SK-N-SH (cell line): Measurements from ENCODE around the gene OSBP2. TPM values are rescaled to one million over a fixed set of nuclear protein-coding genes. Genes with fewer than 3 reads are reported as not detected.

Source experiments
- CTCF ChIA-PET: fragments of 300-600, 350-600 bp; formaldehyde crosslinking; extraction: SDS; loops from one replicate; lab custom pipeline; 2021; lab: Yijun Ruan, JAX
- POLR2A ChIA-PET: fragments of 350-600 bp; sonication (Branson Sonifier 250); formaldehyde crosslinking; extraction: SDS; loops from one replicate; lab custom pipeline; 2020; ENCODE audit warnings: antibody characterized with exemption, inconsistent platforms; lab: Yijun Ruan, JAX
- DNase-seq: peaks from one replicate; pipeline ENCODE4 v3.0.0; 2012
- H2AFZ ChIP-seq: fragments of 200-600 bp; sonication (generic); 2 replicates; pipeline ENCODE4 v1.8.1; 2016; ENCODE audit warnings: antibody characterized with exemption, mild to moderate bottlenecking, low read depth
- H3F3A ChIP-seq: fragments of 200-600 bp; sonication (generic); replicated peaks from 2 replicates; pipeline ENCODE3; 2016; ENCODE audit warnings: antibody characterized with exemption, mild to moderate bottlenecking; ENCODE audit not compliant: insufficient read depth
- H3K27ac ChIP-seq, 2 experiments: fragments of 200-500 bp in 1 of 2; fragments of 200-600 bp in 1 of 2; sonication (Bioruptor generic) in 1 of 2; sonication (generic), shearing (Covaris generic) in 1 of 2; 2 replicates each; pipeline versions ENCODE4 v1.5.1 to v1.6.1; 2014 to 2016; ENCODE audit warnings: low read depth in 2 of 2, inconsistent platforms in 1 of 2, low read length in 1 of 2, mild to moderate bottlenecking in 1 of 2, mixed read lengths in 1 of 2
- H3K27me3 ChIP-seq: fragments of 200-600 bp; sonication (generic), shearing (Covaris generic); 2 replicates; pipeline ENCODE4 v1.6.1; 2016; ENCODE audit warnings: mixed run types; ENCODE audit not compliant: insufficient read depth
- H3K36me3 ChIP-seq, 2 experiments: fragments of 200-500 bp in 1 of 2; fragments of 200-600 bp in 1 of 2; sonication (Bioruptor generic) in 1 of 2; sonication (generic) in 1 of 2; replicated peaks in 1 of 2; 2 replicates each; pipeline versions ENCODE3 to v1.5.1; 2014 to 2016; ENCODE audit warnings: low read length in 1 of 2, mild to moderate bottlenecking in 1 of 2; ENCODE audit not compliant: insufficient read depth in 2 of 2, control insufficient read depth in 1 of 2
- H3K4me1 ChIP-seq, 2 experiments: fragments of 200-500 bp in 1 of 2; fragments of 200-600 bp in 1 of 2; sonication (Bioruptor generic) in 1 of 2; sonication (generic), shearing (Covaris generic) in 1 of 2; 2 replicates each; pipeline versions ENCODE4 v1.5.1 to v1.6.1; 2014 to 2016; ENCODE audit warnings: low read depth in 1 of 2, low read length in 1 of 2, mixed run types in 1 of 2; ENCODE audit not compliant: insufficient read depth in 2 of 2, control insufficient read depth in 1 of 2
- H3K4me2 ChIP-seq: fragments of 200-600 bp; sonication (generic), shearing (Covaris generic); 2 replicates; pipeline ENCODE4 v1.6.1; 2017; ENCODE audit warnings: mixed run types
- H3K4me3 ChIP-seq, 2 experiments: fragments of 200-500 bp in 1 of 2; fragments of 200-600 bp in 1 of 2; sonication (Bioruptor generic) in 1 of 2; sonication (generic), shearing (Covaris generic) in 1 of 2; 2 replicates each; pipeline versions ENCODE4 v1.5.1 to v1.8.1; 2014 to 2016; ENCODE audit warnings: low read depth in 2 of 2, inconsistent platforms in 1 of 2, low read length in 1 of 2, mild to moderate bottlenecking in 1 of 2, mixed read lengths in 1 of 2, moderate library complexity in 1 of 2
- H3K79me2 ChIP-seq: fragments of 200-600 bp; sonication (generic); 2 replicates; pipeline ENCODE4 v1.8.1; 2017; ENCODE audit warnings: mild to moderate bottlenecking; ENCODE audit not compliant: insufficient read depth
- H3K9ac ChIP-seq: fragments of 200-600 bp; sonication (generic); 2 replicates; pipeline ENCODE4 v1.6.1; 2017; ENCODE audit warnings: mixed run types
- H3K9me2 ChIP-seq: fragments of 200-600 bp; sonication (generic); 2 replicates; pipeline ENCODE4 v1.6.1; 2017; ENCODE audit warnings: mixed run types
- H3K9me3 ChIP-seq: fragments of 200-600 bp; sonication (generic); 2 replicates; pipeline ENCODE4 v1.6.1; 2017; ENCODE audit warnings: mixed run types, mild to moderate bottlenecking, moderate library complexity
- H4K20me1 ChIP-seq: fragments of 200-600 bp; sonication (generic); 2 replicates; pipeline ENCODE4 v1.6.1; 2017; ENCODE audit warnings: mild to moderate bottlenecking, mixed run types; ENCODE audit not compliant: insufficient read depth
- CHD2 ChIP-seq: fragments of 150-350 bp; IDR thresholded peaks from 2 replicates; pipeline ENCODE4 v1.6.1; 2018; ENCODE audit warnings: low read length; ENCODE audit not compliant: partially characterized antibody
- EP300 ChIP-seq, 2 experiments: IDR thresholded peaks; 2 replicates each; pipeline versions ENCODE4 v1.4.0 to v1.6.1; 2012; ENCODE audit warnings: borderline replicate concordance in 1 of 2, low read depth in 1 of 2, low read length in 1 of 2
- EZH2phosphoT487 ChIP-seq: fragments of 200-600 bp; sonication (generic); IDR thresholded peaks from 2 replicates; pipeline ENCODE4 v1.6.1; 2017; ENCODE audit warnings: low read depth, mixed run types, mild to moderate bottlenecking, antibody characterized with exemption, moderate library complexity, borderline replicate concordance
- FOSL2 ChIP-seq: IDR thresholded peaks from 2 replicates; pipeline ENCODE4 v1.4.0; 2012; ENCODE audit warnings: low read depth, mild to moderate bottlenecking, moderate library complexity, borderline replicate concordance
- FOXJ3 ChIP-seq: sonication (generic); formaldehyde crosslinking; IDR thresholded peaks from 2 replicates; pipeline ENCODE4 v1.5.1; 2020; ENCODE audit warnings: mild to moderate bottlenecking, missing genetic modification reagents
- FOXM1 ChIP-seq: IDR thresholded peaks from 2 replicates; pipeline ENCODE4 v1.4.0; 2012; ENCODE audit warnings: low read depth, mild to moderate bottlenecking
- JUND ChIP-seq: IDR thresholded peaks from 2 replicates; pipeline ENCODE4 v1.4.0; 2012
- MEF2A ChIP-seq: IDR thresholded peaks from 2 replicates; pipeline ENCODE4 v1.4.0; 2012; ENCODE audit warnings: low read depth, borderline replicate concordance
- MXI1 ChIP-seq: IDR thresholded peaks from 2 replicates; pipeline ENCODE4 v1.6.1; 2012; ENCODE audit warnings: mild to moderate bottlenecking, low read depth, low read length, improper control_type of control experiment
- NFIC ChIP-seq: IDR thresholded peaks from 2 replicates; pipeline ENCODE4 v1.4.0; 2012; ENCODE audit warnings: borderline replicate concordance
- NRF1 ChIP-seq: IDR thresholded peaks from 2 replicates; pipeline ENCODE4 v1.6.1; 2012; ENCODE audit warnings: low read depth, mild to moderate bottlenecking, low read length
- RAD21 ChIP-seq: IDR thresholded peaks from 2 replicates; pipeline ENCODE4 v1.6.1; 2012; ENCODE audit warnings: mild to moderate bottlenecking, low read length
- RCOR1 ChIP-seq: fragments of 150-350 bp; IDR thresholded peaks from 2 replicates; pipeline ENCODE4 v1.6.1; 2017; ENCODE audit warnings: antibody characterized with exemption, low read length
- RFX5 ChIP-seq: IDR thresholded peaks from 2 replicates; pipeline ENCODE4 v1.6.1; 2012; ENCODE audit warnings: mild to moderate bottlenecking, improper control_type of control experiment, low read length
- RXRA ChIP-seq: IDR thresholded peaks from 2 replicates; pipeline ENCODE4 v1.4.0; 2012; ENCODE audit warnings: low read depth, mild to moderate bottlenecking, borderline replicate concordance
- SIN3A ChIP-seq: IDR thresholded peaks from 2 replicates; pipeline ENCODE4 v1.6.1; 2012; ENCODE audit warnings: low read depth, mild to moderate bottlenecking, low read length, moderate library complexity, borderline replicate concordance
- SMC3 ChIP-seq: IDR thresholded peaks from 2 replicates; pipeline ENCODE4 v1.6.1; 2012; ENCODE audit warnings: low read depth, low read length, improper control_type of control experiment
- TAF1 ChIP-seq: IDR thresholded peaks from 2 replicates; pipeline ENCODE4 v1.6.1; 2012; ENCODE audit warnings: low read depth, mild to moderate bottlenecking, low read length, moderate library complexity, borderline replicate concordance
- TCF12 ChIP-seq: IDR thresholded peaks from 2 replicates; pipeline ENCODE4 v1.4.0; 2012
- WGBS: methylation state at CpG from one replicate; pipeline ENCODE4 v1.1.6; 2017; ENCODE audit warnings: low lambda C conversion rate; 5-methylcytosine and 5-hydroxymethylcytosine counted together
- polyA plus RNA-seq, 3 experiments: library from polyadenylated mRNA; depleted of rRNA; stranded (reverse); fragments of >200 nt; gene quantifications; 2 replicates each; pipeline ENCODE4 v1.2.3, GENCODE V29; 2012
- TF ChIP-seq, protein P1 (sequence below): fragments of 150-350 bp; IDR thresholded peaks from 2 replicates; pipeline ENCODE4 v1.6.1; 2017; ENCODE audit warnings: antibody characterized with exemption, low read length, low read depth, borderline replicate concordance
- TF ChIP-seq, protein P2 (sequence below): fragments of 150-350 bp; IDR thresholded peaks from 2 replicates; pipeline ENCODE4 v1.6.1; 2016; ENCODE audit warnings: mild to moderate bottlenecking, low read depth, low read length
- TF ChIP-seq, protein P3 (sequence below): IDR thresholded peaks from 2 replicates; pipeline ENCODE4 v1.4.0; 2012; ENCODE audit warnings: low read depth, borderline replicate concordance
- TF ChIP-seq, protein P4 (sequence below): fragments of 200-600 bp; sonication (generic); IDR thresholded peaks from 2 replicates; pipeline ENCODE4 v1.6.1; 2017; ENCODE audit warnings: antibody characterized with exemption, mild to moderate bottlenecking, moderate library complexity
- TF ChIP-seq, protein P5 (sequence below): IDR thresholded peaks from 2 replicates; pipeline ENCODE4 v1.4.0; 2012; ENCODE audit warnings: low read depth

Gene OSBP2
- polyA plus RNA-seq, 1 of the 3 experiments (the other 2 are of a cell fraction): 3.1 TPM

DNA sequence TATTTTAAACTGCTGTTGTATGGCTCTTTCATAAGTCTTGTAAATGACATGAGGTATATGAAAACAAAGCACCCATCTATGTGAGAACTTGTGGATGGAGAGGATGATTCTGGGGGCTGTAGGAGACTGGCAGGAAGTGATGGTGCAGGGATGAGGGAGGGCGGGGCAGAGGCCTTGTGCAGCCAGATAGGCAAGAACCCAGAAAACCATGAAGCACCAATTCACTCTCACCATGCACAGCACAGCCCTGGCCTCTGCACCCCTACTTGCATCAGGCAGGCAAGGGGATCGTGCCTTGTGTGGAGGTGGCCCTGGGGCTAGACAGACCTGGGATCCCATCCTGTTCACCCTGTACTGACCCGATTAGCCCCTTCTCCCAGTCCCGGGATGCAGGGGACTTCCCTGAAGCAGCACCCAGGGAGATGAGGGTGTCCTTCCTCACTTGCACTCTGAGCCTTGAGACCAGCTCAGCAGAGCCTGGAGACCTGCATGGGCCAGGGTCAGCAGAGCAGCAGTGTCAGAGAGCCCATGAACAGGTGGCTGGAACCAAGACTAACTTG, 188.4 kb downstream of the OSBP2 start:
- H4K20me1 ChIP-seq: no peaks in the 10 kb centered on the region
- TF ChIP-seq RXRA (no peak), MXI1 (no peak), RCOR1 (no peak), RFX5 (no peak), MEF2A (no peak), NRF1 (no peak), RAD21 (no peak), FOSL2 (no peak)
- TF ChIP-seq, protein P1, sequence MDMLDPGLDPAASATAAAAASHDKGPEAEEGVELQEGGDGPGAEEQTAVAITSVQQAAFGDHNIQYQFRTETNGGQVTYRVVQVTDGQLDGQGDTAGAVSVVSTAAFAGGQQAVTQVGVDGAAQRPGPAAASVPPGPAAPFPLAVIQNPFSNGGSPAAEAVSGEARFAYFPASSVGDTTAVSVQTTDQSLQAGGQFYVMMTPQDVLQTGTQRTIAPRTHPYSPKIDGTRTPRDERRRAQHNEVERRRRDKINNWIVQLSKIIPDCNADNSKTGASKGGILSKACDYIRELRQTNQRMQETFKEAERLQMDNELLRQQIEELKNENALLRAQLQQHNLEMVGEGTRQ: no peak
- TF ChIP-seq, all 33 proteins: peak for 0
- no peak for DNase-seq
- H3K27ac ChIP-seq: no peak overlapping the region
- no peaks in the 10 kb centered on the region for H3K9me2 ChIP-seq
- H3K79me2 ChIP-seq: no peaks in the 10 kb centered on the region
- H3K4me3 ChIP-seq: no peak overlapping the region
- no peaks in the 10 kb centered on the region for H3K9me3 ChIP-seq
- peaks cover 0 to 48% of the 10 kb centered on the region in 2 experiments; a peak in 1 of 4 replicates for H3K4me1 ChIP-seq
- no peaks in the 10 kb centered on the region for H3F3A ChIP-seq
- H3K9ac ChIP-seq: no peak overlapping the region
- WGBS: 80% methylated on average over 1 of the region's 4 CpGs
- no peaks in the 10 kb centered on the region for H3K36me3 ChIP-seq
- no peak overlapping the region for H2AFZ ChIP-seq
- no peaks in the 10 kb centered on the region for H3K27me3 ChIP-seq
- no peak overlapping the region for H3K4me2 ChIP-seq
- ChIA-PET POLR2A (no interaction called here), CTCF (interaction anchor here (0.8 to 1.4 kb wide), 4 partner anchors 19 to 248 kb away, joined by 3 read pairs; no protein-coding TSS in a partner anchor)

DNA sequence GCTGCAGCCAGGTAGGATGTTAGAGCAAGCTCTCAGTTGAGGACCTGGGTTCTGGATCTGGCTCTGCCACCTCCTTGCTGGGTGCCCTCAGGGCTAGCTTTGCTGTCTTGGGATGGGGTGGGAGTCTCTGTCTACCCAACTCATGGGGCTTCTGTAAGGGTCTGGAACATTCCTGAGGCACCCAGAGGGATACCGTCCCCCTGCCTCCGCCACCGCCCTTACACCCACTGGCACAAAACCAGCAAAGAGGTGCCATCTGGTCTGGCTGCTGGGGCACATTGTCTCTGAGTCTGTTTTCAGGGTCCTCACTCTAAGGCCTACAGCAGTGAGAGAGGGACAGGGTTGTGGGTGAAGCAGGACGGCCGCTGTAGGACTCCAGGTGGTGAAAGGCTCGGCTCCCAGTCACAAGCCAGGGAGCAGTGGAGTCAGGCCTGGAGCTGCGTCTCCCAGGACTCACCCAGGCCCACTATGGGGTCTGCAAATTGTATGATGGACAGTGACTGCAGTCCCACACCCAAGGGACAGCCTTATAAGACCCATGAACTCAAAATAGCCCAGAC, 189.0 kb downstream of the OSBP2 start:
- H3K9ac ChIP-seq: no peak overlapping the region
- H3K4me2 ChIP-seq: no peak overlapping the region
- H3K36me3 ChIP-seq: no peaks in the 10 kb centered on the region
- no peak overlapping the region for H2AFZ ChIP-seq
- no peak overlapping the region for H3K27ac ChIP-seq
- H3K79me2 ChIP-seq: no peaks in the 10 kb centered on the region
- no peaks in the 10 kb centered on the region for H3F3A ChIP-seq
- H4K20me1 ChIP-seq: no peaks in the 10 kb centered on the region
- H3K27me3 ChIP-seq: no peaks in the 10 kb centered on the region
- ChIA-PET CTCF (interaction anchor here (1.0 to 1.4 kb wide), 3 partner anchors 19 to 249 kb away, joined by 3 read pairs; no protein-coding TSS in a partner anchor), POLR2A (no interaction called here)
- no peak overlapping the region for H3K4me3 ChIP-seq
- no peak for DNase-seq
- peaks cover 0 to 42% of the 10 kb centered on the region in 2 experiments; a peak in 1 of 4 replicates for H3K4me1 ChIP-seq
- 100% methylated on average over 3 of the region's 7 CpGs for WGBS
- TF ChIP-seq SMC3 (no peak), EP300 (IDR thresholded peaks at IDR 0.05; ENCODE audit: borderline replicate concordance in 1 of 2, low read depth in 1 of 2, low read length in 1 of 2) (no peak), TAF1 (no peak), NFIC (no peak), EZH2phosphoT487 (no peak), CHD2 (no peak), RXRA (no peak), MXI1 (no peak), TCF12 (no peak), SIN3A (no peak), FOXM1 (no peak), JUND (no peak), FOXJ3 (CRISPR knock-in tag) (no peak), RFX5 (no peak)
- TF ChIP-seq, protein P2, sequence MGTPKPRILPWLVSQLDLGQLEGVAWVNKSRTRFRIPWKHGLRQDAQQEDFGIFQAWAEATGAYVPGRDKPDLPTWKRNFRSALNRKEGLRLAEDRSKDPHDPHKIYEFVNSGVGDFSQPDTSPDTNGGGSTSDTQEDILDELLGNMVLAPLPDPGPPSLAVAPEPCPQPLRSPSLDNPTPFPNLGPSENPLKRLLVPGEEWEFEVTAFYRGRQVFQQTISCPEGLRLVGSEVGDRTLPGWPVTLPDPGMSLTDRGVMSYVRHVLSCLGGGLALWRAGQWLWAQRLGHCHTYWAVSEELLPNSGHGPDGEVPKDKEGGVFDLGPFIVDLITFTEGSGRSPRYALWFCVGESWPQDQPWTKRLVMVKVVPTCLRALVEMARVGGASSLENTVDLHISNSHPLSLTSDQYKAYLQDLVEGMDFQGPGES: no peak
- TF ChIP-seq, protein P3, sequence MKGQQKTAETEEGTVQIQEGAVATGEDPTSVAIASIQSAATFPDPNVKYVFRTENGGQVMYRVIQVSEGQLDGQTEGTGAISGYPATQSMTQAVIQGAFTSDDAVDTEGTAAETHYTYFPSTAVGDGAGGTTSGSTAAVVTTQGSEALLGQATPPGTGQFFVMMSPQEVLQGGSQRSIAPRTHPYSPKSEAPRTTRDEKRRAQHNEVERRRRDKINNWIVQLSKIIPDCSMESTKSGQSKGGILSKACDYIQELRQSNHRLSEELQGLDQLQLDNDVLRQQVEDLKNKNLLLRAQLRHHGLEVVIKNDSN: no peak
- TF ChIP-seq, protein P4, sequence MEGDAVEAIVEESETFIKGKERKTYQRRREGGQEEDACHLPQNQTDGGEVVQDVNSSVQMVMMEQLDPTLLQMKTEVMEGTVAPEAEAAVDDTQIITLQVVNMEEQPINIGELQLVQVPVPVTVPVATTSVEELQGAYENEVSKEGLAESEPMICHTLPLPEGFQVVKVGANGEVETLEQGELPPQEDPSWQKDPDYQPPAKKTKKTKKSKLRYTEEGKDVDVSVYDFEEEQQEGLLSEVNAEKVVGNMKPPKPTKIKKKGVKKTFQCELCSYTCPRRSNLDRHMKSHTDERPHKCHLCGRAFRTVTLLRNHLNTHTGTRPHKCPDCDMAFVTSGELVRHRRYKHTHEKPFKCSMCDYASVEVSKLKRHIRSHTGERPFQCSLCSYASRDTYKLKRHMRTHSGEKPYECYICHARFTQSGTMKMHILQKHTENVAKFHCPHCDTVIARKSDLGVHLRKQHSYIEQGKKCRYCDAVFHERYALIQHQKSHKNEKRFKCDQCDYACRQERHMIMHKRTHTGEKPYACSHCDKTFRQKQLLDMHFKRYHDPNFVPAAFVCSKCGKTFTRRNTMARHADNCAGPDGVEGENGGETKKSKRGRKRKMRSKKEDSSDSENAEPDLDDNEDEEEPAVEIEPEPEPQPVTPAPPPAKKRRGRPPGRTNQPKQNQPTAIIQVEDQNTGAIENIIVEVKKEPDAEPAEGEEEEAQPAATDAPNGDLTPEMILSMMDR: no peak
- TF ChIP-seq, protein P5, sequence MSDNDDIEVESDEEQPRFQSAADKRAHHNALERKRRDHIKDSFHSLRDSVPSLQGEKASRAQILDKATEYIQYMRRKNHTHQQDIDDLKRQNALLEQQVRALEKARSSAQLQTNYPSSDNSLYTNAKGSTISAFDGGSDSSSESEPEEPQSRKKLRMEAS: no peak
- TF ChIP-seq, all 33 proteins: peak for 0
- H3K9me3 ChIP-seq: no peaks in the 10 kb centered on the region
- H3K9me2 ChIP-seq: no peaks in the 10 kb centered on the region
